Tongue (tissue), 2 donors: Measurements from ENCODE around the gene CASZ1. TPM values are rescaled to one million over a fixed set of nuclear protein-coding genes. Genes with fewer than 3 reads are reported as not detected.
A peak's percentile ranks its signal among the peaks of the same experiment; 100 is the strongest.

Source experiments
- DNase-seq: peaks from one replicate; pipeline ENCODE4 v3.0.0-alpha.2; 2015
- total RNA-seq: library from RNA; depleted of rRNA; stranded (reverse); fragments of >200 nt; gene quantifications from one replicate; pipeline ENCODE4 v1.2.3, GENCODE V29; 2014

Gene CASZ1
- total RNA-seq, 1 donor from 2014 or later: 20.9 TPM

- no peak for DNase-seq
Observed at GRCh38 chr1:10706376-10706913, 90.0 kb downstream of the CASZ1 start.

DNA sequence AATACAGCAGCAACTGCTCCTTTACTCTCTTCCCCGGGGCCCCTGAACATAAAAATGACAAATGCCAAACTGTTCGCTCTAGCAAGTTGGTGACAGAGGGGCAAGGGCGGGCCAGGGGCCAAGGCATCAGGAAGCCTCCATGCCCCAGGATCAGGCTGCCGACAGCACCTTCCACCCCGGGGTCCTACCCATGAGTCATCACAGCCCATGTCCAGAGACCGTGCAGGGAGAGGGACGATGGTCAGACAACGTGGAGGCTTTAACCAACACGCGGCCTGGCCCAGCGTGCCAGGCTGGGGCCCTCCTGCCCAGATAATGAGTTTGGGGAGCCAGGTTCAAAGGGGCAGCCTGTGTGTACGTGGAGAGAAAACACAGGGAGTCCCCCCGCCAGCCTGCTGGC lies 90.5 kb downstream of the CASZ1 start:
- DNase-seq: no peak

DNA sequence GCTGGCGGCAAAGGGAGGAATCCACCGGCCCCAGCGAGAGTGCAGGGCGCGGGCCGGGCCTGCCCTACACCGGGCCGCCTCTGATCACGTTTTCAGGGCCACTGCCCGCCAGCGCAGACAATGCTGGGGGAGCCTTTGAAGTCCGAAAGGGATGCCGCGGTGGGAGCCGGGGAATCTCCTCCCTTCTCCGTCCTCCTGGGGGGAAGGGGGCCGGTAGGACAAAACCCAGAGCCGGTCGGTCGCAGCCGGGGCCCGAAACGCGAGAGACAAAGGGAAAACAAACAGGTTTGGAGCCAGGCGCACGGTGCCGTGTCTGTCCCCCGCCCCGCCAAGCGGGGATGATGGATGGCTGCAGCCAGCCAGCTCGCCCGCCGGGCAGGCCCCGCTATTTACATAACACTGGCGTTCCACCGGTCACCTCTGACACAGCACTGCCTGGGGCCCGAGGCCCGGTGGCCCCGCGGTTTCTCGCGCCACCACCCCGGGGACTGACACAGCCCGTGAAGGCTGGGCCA lies 92.0 kb downstream of the CASZ1 start:
- no peak for DNase-seq

DNA sequence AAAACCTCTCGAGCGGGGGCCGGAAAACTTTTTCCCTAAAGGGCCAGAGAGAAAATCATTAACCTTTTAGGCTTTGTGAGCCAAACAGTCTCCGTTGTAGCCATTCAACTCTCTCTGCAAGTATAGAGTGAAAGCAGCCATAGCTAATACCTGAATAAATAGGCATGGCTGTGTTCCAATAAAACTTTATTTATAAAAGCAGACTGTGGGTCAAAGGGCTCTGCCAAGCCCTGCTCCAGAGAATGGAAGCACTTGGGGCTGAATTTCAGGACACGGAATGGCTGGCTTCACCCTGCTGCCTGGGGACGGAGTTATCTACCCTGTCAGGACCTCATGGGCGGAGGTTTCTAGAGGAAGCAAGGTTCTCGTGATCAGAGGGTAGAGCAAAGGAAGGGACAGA lies 92.7 kb downstream of the CASZ1 start:
- DNase-seq: no peak

GRCh38 chr1:10701145-10701544 lies 95.3 kb downstream of the CASZ1 start:
- DNase-seq: no peak

DNA sequence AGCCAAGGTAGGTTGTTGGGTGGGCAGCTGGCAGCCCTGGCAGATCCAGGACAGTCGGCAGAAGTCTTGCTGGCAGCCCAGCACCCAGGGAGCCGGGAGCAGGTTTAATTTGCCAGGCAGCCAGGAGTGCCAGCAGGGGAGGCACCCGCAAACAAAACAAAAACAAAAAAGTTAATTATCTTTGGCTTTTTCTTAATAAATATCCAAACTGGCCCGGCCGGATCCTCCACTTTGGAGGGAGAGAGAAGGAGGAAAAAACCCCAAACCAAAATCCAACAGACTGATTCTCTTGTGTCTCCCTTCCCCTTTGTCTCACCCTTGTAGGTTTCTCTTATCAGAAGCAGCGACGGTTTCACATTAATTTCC lies 97.0 kb downstream of the CASZ1 start:
- DNase-seq: no peak

GRCh38 chr1:10698726-10699469 lies 97.5 kb downstream of the CASZ1 start:
- DNase-seq: no peak

DNA sequence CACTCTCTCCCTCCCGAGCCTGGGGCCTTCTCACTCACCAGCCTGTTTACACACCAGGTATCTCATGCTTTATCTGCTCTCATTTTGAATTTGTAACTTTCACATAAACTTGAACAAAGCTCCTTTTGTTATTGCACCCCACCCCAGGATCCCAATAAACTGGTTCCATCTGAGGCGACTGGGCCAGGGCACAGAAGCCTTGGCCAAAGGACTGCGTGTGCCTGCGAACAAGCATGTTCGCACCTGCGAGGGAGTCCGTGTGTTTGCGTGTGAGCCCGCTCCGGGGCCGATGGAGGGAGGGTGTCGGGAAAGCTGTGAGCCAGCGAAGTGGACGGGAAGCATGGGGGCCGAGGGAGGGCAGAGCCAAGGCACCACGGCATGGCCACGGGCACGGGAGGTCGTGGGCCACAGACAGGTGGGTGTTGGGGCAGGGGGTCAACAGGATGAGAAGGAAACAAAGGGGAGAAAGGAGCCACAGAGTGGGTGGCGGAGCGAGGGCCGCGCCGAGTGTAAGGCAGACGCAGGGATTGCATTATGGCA lies 98.8 kb downstream of the CASZ1 start:
- DNase-seq: no peak

GRCh38 chr1:10696977-10697376 lies 99.5 kb downstream of the CASZ1 start:
- DNase-seq: no peak

DNA sequence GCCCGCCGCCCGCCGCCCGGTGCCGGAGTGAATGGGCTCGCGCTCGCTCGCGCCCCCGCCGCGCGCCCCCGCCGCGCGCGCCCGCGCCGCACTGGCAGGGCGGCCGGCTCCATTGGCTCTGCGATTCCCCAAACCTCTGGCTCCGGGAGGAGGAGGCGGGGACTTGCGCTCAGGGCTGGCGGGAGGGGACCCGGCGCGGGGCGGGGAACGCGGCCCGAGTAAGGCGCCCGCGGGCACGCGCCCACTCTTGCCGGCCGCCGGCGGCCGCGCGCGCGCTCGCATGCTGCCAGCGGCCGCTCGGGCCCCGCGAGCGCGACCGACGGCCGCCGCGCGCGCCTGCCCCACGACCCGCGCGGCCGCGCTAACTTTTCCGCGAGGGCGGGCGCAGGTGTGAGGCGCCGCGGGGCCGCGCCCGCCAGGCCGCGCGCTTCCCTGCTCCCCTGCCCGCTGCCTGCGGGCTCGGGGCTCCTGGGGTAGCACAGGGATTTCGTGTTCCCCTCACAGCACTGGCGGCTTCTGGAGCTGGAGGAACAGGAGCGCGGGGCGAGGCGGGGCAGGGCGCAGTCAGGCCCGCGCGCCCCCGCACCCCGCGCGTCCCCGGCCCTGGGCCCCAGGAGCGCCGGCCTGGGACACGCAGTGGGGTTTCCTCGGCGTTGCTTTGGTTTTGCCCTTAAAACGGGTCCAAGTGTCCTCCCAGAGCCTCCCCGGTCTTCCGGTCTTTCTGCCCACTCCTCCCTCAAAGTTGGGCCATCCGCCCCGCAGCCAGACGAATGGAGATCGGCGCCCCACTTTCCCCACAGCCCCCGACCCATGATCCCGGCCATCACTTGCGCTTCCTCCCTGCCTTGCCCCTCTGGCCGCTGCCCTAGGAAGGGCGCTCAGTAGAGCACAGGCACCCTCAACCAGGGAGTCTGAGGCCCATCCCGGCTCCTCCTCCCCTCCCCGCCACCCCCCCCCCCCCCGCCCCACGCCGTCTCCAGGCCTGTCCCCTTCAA lies 101.5 kb downstream of the CASZ1 start:
- DNase-seq: peak; percentile 94

GRCh38 chr1:10694274-10694632 lies 102.2 kb downstream of the CASZ1 start:
- DNase-seq: peak; percentile 68

- DNase-seq: no peak
Observed at GRCh38 chr1:10693497-10694273, 102.8 kb downstream of the CASZ1 start.

DNA sequence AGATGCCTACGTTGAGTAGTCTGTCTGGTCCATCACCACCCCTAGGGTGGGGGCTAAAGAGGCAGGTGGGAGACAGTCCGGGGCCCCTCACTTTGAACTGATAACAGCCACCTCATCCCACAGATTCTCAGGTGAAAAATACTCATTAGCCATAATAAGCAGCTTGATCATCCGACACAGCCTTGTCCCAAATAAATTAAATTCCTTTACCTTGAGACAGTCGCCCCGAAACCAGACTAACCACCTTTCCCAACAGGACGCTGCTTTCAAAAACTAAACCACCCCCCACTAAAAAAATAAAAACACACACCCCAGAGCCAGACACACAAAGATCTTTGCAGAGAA lies 103.3 kb downstream of the CASZ1 start:
- DNase-seq: no peak

DNA sequence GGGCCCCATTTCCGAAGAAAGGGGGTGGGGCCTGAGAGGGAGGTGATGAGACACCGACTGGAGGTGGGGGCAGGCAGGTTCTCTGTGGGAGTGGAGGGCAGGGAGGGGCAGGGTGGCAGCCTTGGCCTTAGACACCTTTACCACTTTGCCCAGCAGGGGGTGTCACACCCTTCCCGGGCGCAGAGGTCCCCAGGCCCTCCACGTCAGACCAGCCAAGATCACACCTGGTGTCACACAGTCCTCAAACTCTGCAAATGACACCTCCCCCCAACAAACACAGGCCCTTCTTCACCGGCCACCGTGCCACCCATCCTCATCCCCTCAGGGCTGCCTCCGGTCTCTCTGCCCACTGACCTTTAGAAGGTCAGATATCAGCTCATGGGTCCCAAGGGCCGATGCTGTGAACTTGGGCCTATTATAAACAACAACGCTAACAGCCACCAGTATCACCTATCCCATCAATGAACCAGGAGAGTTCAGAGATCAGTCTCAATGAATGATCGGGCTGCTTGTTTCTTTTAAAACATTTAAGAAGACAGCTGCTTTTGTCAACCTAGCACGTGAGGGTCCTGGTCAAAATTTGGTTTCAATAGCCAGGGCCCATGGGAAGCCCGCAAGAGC lies 103.9 kb downstream of the CASZ1 start:
- DNase-seq: no peak

DNA sequence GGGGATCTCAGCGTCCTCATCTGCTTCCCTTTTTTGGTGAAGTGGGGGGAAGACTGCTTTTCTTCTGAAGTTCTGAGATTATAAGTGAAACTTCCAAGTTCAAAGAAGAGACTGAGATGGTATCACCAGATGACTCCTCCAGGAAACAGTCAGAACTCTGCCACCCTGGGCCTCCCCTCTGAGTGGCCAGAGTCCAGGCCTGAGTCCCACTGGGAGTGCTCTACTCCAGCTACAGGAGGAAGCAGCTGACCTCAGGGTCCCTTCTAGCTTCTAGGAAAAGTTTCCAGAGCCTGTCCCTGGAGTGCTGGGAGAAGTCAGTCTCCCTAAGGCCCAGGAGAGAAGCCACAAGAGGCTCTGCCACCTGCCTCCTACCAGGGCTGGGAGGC lies 104.7 kb downstream of the CASZ1 start:
- no peak for DNase-seq

DNA sequence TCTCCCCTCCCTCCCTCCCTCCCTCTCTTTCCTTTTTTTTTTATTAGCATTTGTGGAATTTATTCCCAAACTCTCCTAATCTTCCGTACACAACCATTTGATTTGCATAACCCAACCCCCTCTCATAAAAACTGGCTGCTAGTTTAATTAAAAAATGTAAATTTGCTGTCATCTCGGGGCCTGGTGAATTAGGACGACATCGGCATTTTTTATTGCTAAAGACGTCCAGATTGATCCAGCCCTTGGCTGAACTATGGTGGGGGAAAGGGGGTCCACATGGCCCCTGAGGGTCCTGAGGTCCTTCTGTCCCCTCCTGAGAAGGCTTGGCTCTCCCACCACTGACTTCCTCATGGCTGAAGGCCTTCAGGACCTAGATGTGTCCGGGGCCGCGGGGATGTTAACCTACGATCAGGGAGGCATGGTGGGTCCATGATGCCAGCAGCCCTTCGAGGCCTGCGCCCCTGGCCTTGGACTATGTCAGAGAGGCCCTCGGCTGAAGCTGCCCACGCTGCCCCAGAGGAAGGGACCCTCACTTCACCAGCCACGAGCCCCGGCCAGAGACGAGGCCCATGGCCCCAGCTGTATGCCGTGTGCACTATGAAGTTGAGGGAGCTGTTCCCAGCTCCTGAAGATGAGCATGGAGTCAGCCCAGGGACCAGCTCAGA lies 105.2 kb downstream of the CASZ1 start:
- DNase-seq: no peak

DNA sequence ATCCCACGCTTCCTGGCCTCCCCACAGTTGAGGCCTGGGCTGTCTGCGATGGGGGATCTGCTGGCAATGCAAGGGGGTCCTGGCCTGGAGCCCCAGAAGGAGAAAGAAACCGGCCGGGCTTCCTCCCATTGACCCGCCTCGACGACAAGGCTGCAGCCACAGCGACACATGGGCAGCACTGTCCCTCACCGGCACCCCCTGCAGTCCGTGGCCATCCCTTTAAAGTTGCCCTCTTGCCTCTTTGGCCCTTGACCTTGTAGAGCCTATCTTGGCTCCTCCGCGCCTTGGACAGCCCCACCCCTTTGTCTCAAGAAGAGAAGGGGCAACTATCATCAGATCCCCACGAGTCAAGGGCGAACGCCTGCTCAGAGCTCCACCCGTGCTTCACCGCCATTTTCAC lies 106.0 kb downstream of the CASZ1 start:
- DNase-seq: no peak

- DNase-seq: no peak
Observed at GRCh38 chr1:10688409-10688786, 108.0 kb downstream of the CASZ1 start.

GRCh38 chr1:10687782-10688408 lies 108.6 kb downstream of the CASZ1 start:
- DNase-seq: no peak

DNA sequence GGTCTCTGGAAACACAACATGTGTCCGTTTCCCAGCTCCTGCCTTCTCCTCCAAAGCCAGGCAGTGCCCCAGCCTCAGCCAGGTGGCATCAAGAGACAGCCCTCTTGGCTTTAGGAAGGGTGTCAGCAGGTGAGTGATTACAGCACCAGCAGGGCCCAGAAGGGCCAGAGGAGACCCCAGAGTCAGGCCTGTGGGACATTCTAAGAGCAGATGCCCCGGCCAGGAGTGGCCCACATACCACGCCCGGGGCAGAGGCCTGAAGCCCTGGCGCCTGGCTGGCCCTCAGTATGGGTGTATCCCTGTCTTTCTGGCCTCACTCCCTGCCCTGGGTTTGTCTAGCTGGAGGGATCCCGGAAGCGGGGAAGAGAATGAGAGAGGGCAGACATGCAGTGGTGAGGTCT lies 109.2 kb downstream of the CASZ1 start:
- no peak for DNase-seq
